Cardiac muscle cell (in vitro differentiated cells and primary cell): ENCODE measurements around the gene PIAS2. TPM values are rescaled to one million over a fixed set of nuclear protein-coding genes. Genes with fewer than 3 reads are reported as not detected.

Source experiments
- DNase-seq, 2 donors: peaks; one replicate each; pipeline versions ENCODE4 v3.0.0 to v3.0.0-alpha.2; 2010 to 2017; ENCODE audit warnings: low read depth in 1 of 2, low spot score in 1 of 2
- H3K27ac ChIP-seq: fragments of 200-600 bp; sonication (generic); 2 replicates; pipeline ENCODE4 v1.5.1; 2016
- H3K27me3 ChIP-seq: fragments of 200-600 bp; sonication (generic); 2 replicates; pipeline ENCODE4 v1.6.0; 2016; ENCODE audit warnings: control low read depth
- H3K36me3 ChIP-seq: fragments of 200-600 bp; sonication (generic); 2 replicates; pipeline ENCODE4 v1.5.1; 2016; ENCODE audit warnings: control low read depth
- H3K4me1 ChIP-seq: fragments of 200-600 bp; sonication (generic); 2 replicates; pipeline ENCODE4 v1.8.1; 2017; ENCODE audit warnings: low read depth, mild to moderate bottlenecking, mixed run types
- H3K4me3 ChIP-seq: fragments of 200-600 bp; sonication (generic); 2 replicates; pipeline ENCODE4 v1.5.1; 2016; ENCODE audit warnings: mild to moderate bottlenecking
- H3K9me3 ChIP-seq: fragments of 200-600 bp; sonication (generic); 2 replicates; pipeline ENCODE4 v1.5.1; 2017; ENCODE audit warnings: low read depth, mild to moderate bottlenecking, control low read depth
- CTCF ChIP-seq: IDR thresholded peaks from 2 replicates; pipeline ENCODE4 v1.5.1; 2012; ENCODE audit warnings: low read depth, mild to moderate bottlenecking, low read length
- polyA plus RNA-seq: library from polyadenylated mRNA; unstranded; fragments of >200 nt; fragmentation: Nextera tagmentation; extraction: Ambion mirVana; gene quantifications from 2 replicates; pipeline ENCODE4 v1.2.1, GENCODE V29; 2016
- total RNA-seq: library from RNA; depleted of rRNA; stranded (reverse); fragments of >200 nt; gene quantifications from 2 replicates; pipeline ENCODE4 v1.2.3, GENCODE V29; 2016

Gene PIAS2
- total and polyA plus RNA-seq, 2 experiments from 2014 or later, result 32.3 to 37.8 TPM

- Histone ChIP-seq H3K27me3 (no peaks in the 10 kb centered on the region), H3K36me3 (peaks cover 10% of the 10 kb centered on the region), H3K9me3 (peaks cover 10% of the 10 kb centered on the region), H3K4me3 (no peak overlapping the region), H3K4me1 (no peaks in the 10 kb centered on the region), H3K27ac (no peak overlapping the region)
- DNase-seq, result no peak
- no peak for TF ChIP-seq CTCF
Observed at GRCh38 chr18:46892842-46893241, 24.5 kb downstream of the PIAS2 start.

GRCh38 chr18:46891742-46892214, 25.5 kb downstream of the PIAS2 start:
- no peaks in the 10 kb centered on the region for H3K27me3 ChIP-seq
- no peak for DNase-seq
- H3K4me1 ChIP-seq, result no peaks in the 10 kb centered on the region
- no peak for TF ChIP-seq CTCF
- no peak overlapping the region for H3K27ac ChIP-seq
- peaks cover 10% of the 10 kb centered on the region for H3K36me3 ChIP-seq
- H3K4me3 ChIP-seq, result no peak overlapping the region
- peaks cover 10% of the 10 kb centered on the region for H3K9me3 ChIP-seq

GRCh38 chr18:46888965-46889364, 28.3 kb downstream of the PIAS2 start:
- H3K4me1 ChIP-seq, result no peaks in the 10 kb centered on the region
- no peak overlapping the region for H3K4me3 ChIP-seq
- TF ChIP-seq CTCF, result no peak
- DNase-seq, result no peak
- peaks cover 10% of the 10 kb centered on the region for H3K36me3 ChIP-seq
- H3K27ac ChIP-seq, result no peak overlapping the region
- H3K9me3 ChIP-seq, result peaks cover 10% of the 10 kb centered on the region
- no peaks in the 10 kb centered on the region for H3K27me3 ChIP-seq

GRCh38 chr18:46886893-46887292, 30.4 kb downstream of the PIAS2 start:
- H3K9me3 ChIP-seq, result peaks cover 10% of the 10 kb centered on the region
- no peak for DNase-seq
- no peak overlapping the region for H3K27ac ChIP-seq
- H3K4me1 ChIP-seq, result no peaks in the 10 kb centered on the region
- H3K4me3 ChIP-seq, result no peak overlapping the region
- no peaks in the 10 kb centered on the region for H3K27me3 ChIP-seq
- peaks cover 10% of the 10 kb centered on the region for H3K36me3 ChIP-seq
- no peak for TF ChIP-seq CTCF

- Histone ChIP-seq H3K36me3 (no peaks in the 10 kb centered on the region), H3K9me3 (no peaks in the 10 kb centered on the region), H3K4me1 (no peaks in the 10 kb centered on the region), H3K27me3 (no peaks in the 10 kb centered on the region), H3K27ac (no peak overlapping the region), H3K4me3 (no peak overlapping the region)
- no peak for DNase-seq
- no peak for TF ChIP-seq CTCF
Observed at GRCh38 chr18:46883180-46883579, 34.1 kb downstream of the PIAS2 start.

GRCh38 chr18:46877329-46877987, 39.8 kb downstream of the PIAS2 start:
- no peak for TF ChIP-seq CTCF
- Histone ChIP-seq H3K9me3 (no peaks in the 10 kb centered on the region), H3K4me3 (no peak overlapping the region), H3K27me3 (no peaks in the 10 kb centered on the region), H3K27ac (no peak overlapping the region), H3K36me3 (no peaks in the 10 kb centered on the region), H3K4me1 (no peaks in the 10 kb centered on the region)
- no peak for DNase-seq
